H9 (cell line): ENCODE data around the gene ZNF200. TPM values are rescaled to one million over a fixed set of nuclear protein-coding genes. Genes with fewer than 3 reads are reported as not detected.
A peak's percentile ranks its signal among the peaks of the same experiment; 100 is the strongest.

Source experiments
- DNase-seq: peaks from one replicate; pipeline ENCODE4 v3.0.0-alpha.2; 2017
- H2AFZ ChIP-seq: one replicate; pipeline ENCODE4 v1.6.1; 2013; ENCODE audit warnings: mild to moderate bottlenecking, low read length, control low read depth, moderate library complexity
- H2AK5ac ChIP-seq: 2 replicates; pipeline ENCODE4 v1.6.1; 2013; ENCODE audit warnings: low read length, control low read depth, mixed read lengths; ENCODE audit not compliant: insufficient read length
- H2BK120ac ChIP-seq: one replicate; pipeline ENCODE4 v1.6.1; 2013; ENCODE audit warnings: low read depth, mild to moderate bottlenecking, low read length, control low read depth, inconsistent platforms; ENCODE audit not compliant: poor library complexity, severe bottlenecking
- H2BK12ac ChIP-seq: 2 replicates; pipeline ENCODE4 v1.6.1; 2013; ENCODE audit warnings: low read length, control low read depth, mixed read lengths, low read depth; ENCODE audit not compliant: insufficient read length
- H2BK15ac ChIP-seq: 2 replicates; pipeline ENCODE4 v1.6.1; 2013; ENCODE audit warnings: low read depth, low read length, control low read depth
- H2BK20ac ChIP-seq: one replicate; pipeline ENCODE4 v1.6.1; 2013; ENCODE audit warnings: low read depth, mild to moderate bottlenecking, low read length, control low read depth, inconsistent platforms; ENCODE audit not compliant: poor library complexity, severe bottlenecking
- H2BK5ac ChIP-seq: 2 replicates; pipeline ENCODE4 v1.6.1; 2013; ENCODE audit warnings: low read length, control low read depth, mixed read lengths; ENCODE audit not compliant: insufficient read length
- H3K14ac ChIP-seq: 2 replicates; pipeline ENCODE4 v1.6.1; 2013; ENCODE audit warnings: low read length, control low read depth; ENCODE audit not compliant: insufficient read depth
- H3K18ac ChIP-seq: 2 replicates; pipeline ENCODE4 v1.6.1; 2013; ENCODE audit warnings: low read depth, mild to moderate bottlenecking, mixed read lengths, low read length, control low read depth; ENCODE audit not compliant: insufficient read length
- H3K23ac ChIP-seq: 2 replicates; pipeline ENCODE4 v1.6.1; 2013; ENCODE audit warnings: low read length, control low read depth, mixed read lengths, low read depth; ENCODE audit not compliant: insufficient read length
- H3K23me2 ChIP-seq: 2 replicates; pipeline ENCODE4 v1.6.1; 2013; ENCODE audit warnings: low read depth, mild to moderate bottlenecking, mixed read lengths, low read length, control low read depth; ENCODE audit not compliant: insufficient read length, poor library complexity, severe bottlenecking
- H3K27ac ChIP-seq: 2 replicates; pipeline ENCODE4 v1.5.1; 2013; ENCODE audit warnings: low read length, control low read depth, mixed read lengths, low read depth; ENCODE audit not compliant: insufficient read length
- H3K27me3 ChIP-seq: 2 replicates; pipeline ENCODE4 v1.6.1; 2013; ENCODE audit warnings: low read length, control low read depth, inconsistent platforms; ENCODE audit not compliant: insufficient read depth
- H3K4ac ChIP-seq: 2 replicates; pipeline ENCODE4 v1.6.1; 2013; ENCODE audit warnings: low read depth, mild to moderate bottlenecking, control low read depth, inconsistent platforms, low read length, moderate library complexity
- H3K4me1 ChIP-seq: 2 replicates; pipeline ENCODE4 v1.6.1; 2013; ENCODE audit warnings: low read length, control low read depth, inconsistent platforms; ENCODE audit not compliant: insufficient read depth
- H3K4me2 ChIP-seq: 2 replicates; pipeline ENCODE4 v1.6.1; 2013; ENCODE audit warnings: low read length, control low read depth, mixed read lengths; ENCODE audit not compliant: insufficient read length, insufficient read depth
- H3K56ac ChIP-seq: 2 replicates; pipeline ENCODE4 v1.6.1; 2013; ENCODE audit warnings: low read depth, mild to moderate bottlenecking, mixed read lengths, low read length, control low read depth; ENCODE audit not compliant: insufficient read length
- H3K79me1 ChIP-seq: 2 replicates; pipeline ENCODE4 v1.6.1; 2013; ENCODE audit warnings: low read depth, mild to moderate bottlenecking, moderate library complexity, low read length, control low read depth, inconsistent platforms; ENCODE audit not compliant: insufficient read depth, poor library complexity, severe bottlenecking
- H3K79me2 ChIP-seq: 2 replicates; pipeline ENCODE4 v1.6.1; 2013; ENCODE audit warnings: low read length, control low read depth, inconsistent platforms; ENCODE audit not compliant: insufficient read depth
- H3K9ac ChIP-seq: 2 replicates; pipeline ENCODE4 v1.6.1; 2013; ENCODE audit warnings: low read length, control low read depth, mixed read lengths; ENCODE audit not compliant: insufficient read length; ENCODE audit errors: extremely low read depth
- H3K9me3 ChIP-seq: one replicate; pipeline ENCODE4 v1.6.1; 2013; ENCODE audit warnings: low read depth, low read length, inconsistent platforms; ENCODE audit not compliant: control insufficient read depth
- H3T11ph ChIP-seq: one replicate; pipeline ENCODE4 v1.6.1; 2013; ENCODE audit warnings: mild to moderate bottlenecking, low read length, control low read depth, inconsistent platforms
- H4K20me1 ChIP-seq: one replicate; pipeline ENCODE4 v1.6.1; 2013; ENCODE audit not compliant: control insufficient read depth, insufficient read length, insufficient read depth
- H4K5ac ChIP-seq: 2 replicates; pipeline ENCODE4 v1.6.1; 2013; ENCODE audit warnings: low read depth, mild to moderate bottlenecking, mixed read lengths, low read length, control low read depth; ENCODE audit not compliant: insufficient read length
- H4K8ac ChIP-seq: replicated peaks from 2 replicates; pipeline ENCODE4 v1.6.1; 2013; ENCODE audit warnings: low read length, control low read depth, mixed read lengths, low read depth; ENCODE audit not compliant: insufficient read length
- H4K91ac ChIP-seq: 2 replicates; pipeline ENCODE4 v1.6.1; 2013; ENCODE audit warnings: low read depth, mild to moderate bottlenecking, moderate library complexity, mixed read lengths, low read length, control low read depth; ENCODE audit not compliant: insufficient read length
- H3K27ac Mint-ChIP-seq, 3 experiments: 2 replicates in 2 of 3; 3 replicates in 1 of 3; pipeline ENCODE4 v1.8.0; 2020 to 2021; ENCODE audit warnings: mixed read lengths in 3 of 3, mild to moderate bottlenecking in 1 of 3, moderate library complexity in 1 of 3
- H3K27me3 Mint-ChIP-seq: 2 replicates; pipeline ENCODE4 v1.8.0; 2021; ENCODE audit warnings: low read depth, mild to moderate bottlenecking, moderate library complexity, mixed read lengths
- H3K36me3 Mint-ChIP-seq, 3 experiments: 2 replicates in 2 of 3; 3 replicates in 1 of 3; pipeline ENCODE4 v1.8.0; 2020 to 2021; ENCODE audit warnings: low read depth in 3 of 3, mixed read lengths in 3 of 3; ENCODE audit not compliant: insufficient read depth in 1 of 3
- H3K4me1 Mint-ChIP-seq, 2 experiments: 2 replicates each; pipeline ENCODE4 v1.8.0; 2020; ENCODE audit warnings: mixed read lengths in 2 of 2
- H3K4me3 Mint-ChIP-seq, 2 experiments: 2 replicates in 1 of 2; 3 replicates in 1 of 2; pipeline ENCODE4 v1.8.0; 2020 to 2021; ENCODE audit warnings: mild to moderate bottlenecking in 2 of 2, mixed read lengths in 2 of 2, moderate library complexity in 1 of 2
- H3K9me3 Mint-ChIP-seq, 2 experiments: 2 replicates in 1 of 2; 3 replicates in 1 of 2; pipeline ENCODE4 v1.8.0; 2020; ENCODE audit warnings: mild to moderate bottlenecking in 2 of 2, mixed read lengths in 2 of 2, moderate library complexity in 1 of 2
- WGBS: extraction: QIAGEN DNeasy Blood & Tissue Kit; methylation state at CpG from one replicate; pipeline ENCODE4 v1.1.7; 2013; ENCODE audit warnings: missing lambda C conversion rate, low lambda C conversion rate, mixed read lengths; ENCODE audit not compliant: insufficient read length; ENCODE audit errors: extremely low coverage; 5-methylcytosine and 5-hydroxymethylcytosine counted together
- total RNA-seq: library from RNA; stranded (reverse); gene quantifications from 2 replicates; pipeline ENCODE4 v1.2.1, GENCODE V29; 2021
- TF ChIP-seq, protein P1 (sequence below): fragments of 200-600 bp; sonication (generic); conservative IDR thresholded peaks from 3 replicates; pipeline ENCODE4 v1.8.0; 2021; ENCODE audit warnings: antibody characterized with exemption, mild to moderate bottlenecking

ZNF200 gene
- total RNA-seq, 1 experiment from 2014 or later, result 14.9 TPM

DNA sequence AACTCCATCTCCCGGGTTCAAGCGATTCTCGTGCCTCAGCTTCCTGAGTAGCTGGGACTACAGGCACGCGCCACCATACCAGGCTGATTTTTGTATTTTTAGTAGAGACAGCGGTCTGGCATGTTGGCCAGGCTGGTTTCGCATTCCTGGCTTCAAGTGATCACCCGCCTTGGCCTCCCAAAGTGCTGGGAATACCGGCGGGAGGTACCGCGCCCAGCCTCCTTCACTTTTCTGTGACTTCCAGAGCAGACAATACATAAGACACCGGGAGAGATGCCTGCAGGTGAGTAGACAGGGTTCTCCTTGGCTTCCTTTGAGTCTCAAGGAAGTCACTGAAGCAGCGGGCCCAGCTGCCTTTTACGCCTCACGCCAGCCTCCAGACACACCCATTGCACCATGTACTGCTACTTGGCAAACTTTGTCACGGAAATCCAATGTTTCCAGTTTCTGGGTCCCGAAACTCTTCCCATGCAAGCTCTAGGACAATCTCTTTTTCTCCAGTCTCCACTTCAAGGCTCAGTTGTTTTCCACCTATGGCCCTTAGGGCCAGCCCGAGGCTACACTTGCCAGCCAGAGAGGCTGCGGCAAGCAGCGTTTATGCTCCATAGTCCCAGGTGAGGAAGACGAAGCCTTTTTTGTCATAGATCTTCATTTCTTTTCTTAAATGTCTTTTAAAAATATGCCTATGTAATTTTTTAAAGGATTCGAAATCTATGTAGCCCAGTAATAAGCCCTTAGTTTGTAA lies 47.8 kb downstream of the ZNF200 start:
- no peak overlapping the region for H2BK5ac ChIP-seq
- no peaks in the 10 kb centered on the region for H3K9me3 ChIP-seq
- H2BK20ac ChIP-seq, result no peak overlapping the region
- Mint-ChIP-seq H3K4me3 (peak overlapping the region; percentile 93 to 98), H3K27ac (peak overlapping the region in 2 of 3 experiments; percentile 74 to 77; a peak in 2 of 7 replicates), H3K36me3 (peaks cover 0 to 2% (median 0%) of the 10 kb centered on the region in 3 experiments; a peak in 2 of 7 replicates), H3K9me3 (peaks cover 6 to 7% of the 10 kb centered on the region in 2 experiments; a peak in 4 of 5 replicates), H3K27me3 (peaks cover 66% of the 10 kb centered on the region), H3K4me1 (peaks cover 25 to 35% of the 10 kb centered on the region in 2 experiments)
- no peak overlapping the region for H3T11ph ChIP-seq
- H3K14ac ChIP-seq, result no peak overlapping the region
- no peaks in the 10 kb centered on the region for H3K79me1 ChIP-seq
- no peak overlapping the region for H2AK5ac ChIP-seq
- no peak overlapping the region for H2BK15ac ChIP-seq
- no peaks in the 10 kb centered on the region for H3K4me1 ChIP-seq
- H3K27me3 ChIP-seq, result peaks cover 2% of the 10 kb centered on the region; the same call in 1 of the 2 replicates
- TF ChIP-seq, protein P1, sequence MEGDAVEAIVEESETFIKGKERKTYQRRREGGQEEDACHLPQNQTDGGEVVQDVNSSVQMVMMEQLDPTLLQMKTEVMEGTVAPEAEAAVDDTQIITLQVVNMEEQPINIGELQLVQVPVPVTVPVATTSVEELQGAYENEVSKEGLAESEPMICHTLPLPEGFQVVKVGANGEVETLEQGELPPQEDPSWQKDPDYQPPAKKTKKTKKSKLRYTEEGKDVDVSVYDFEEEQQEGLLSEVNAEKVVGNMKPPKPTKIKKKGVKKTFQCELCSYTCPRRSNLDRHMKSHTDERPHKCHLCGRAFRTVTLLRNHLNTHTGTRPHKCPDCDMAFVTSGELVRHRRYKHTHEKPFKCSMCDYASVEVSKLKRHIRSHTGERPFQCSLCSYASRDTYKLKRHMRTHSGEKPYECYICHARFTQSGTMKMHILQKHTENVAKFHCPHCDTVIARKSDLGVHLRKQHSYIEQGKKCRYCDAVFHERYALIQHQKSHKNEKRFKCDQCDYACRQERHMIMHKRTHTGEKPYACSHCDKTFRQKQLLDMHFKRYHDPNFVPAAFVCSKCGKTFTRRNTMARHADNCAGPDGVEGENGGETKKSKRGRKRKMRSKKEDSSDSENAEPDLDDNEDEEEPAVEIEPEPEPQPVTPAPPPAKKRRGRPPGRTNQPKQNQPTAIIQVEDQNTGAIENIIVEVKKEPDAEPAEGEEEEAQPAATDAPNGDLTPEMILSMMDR, result no peak
- H2AFZ ChIP-seq, result no peak overlapping the region
- H2BK120ac ChIP-seq, result no peak overlapping the region
- WGBS, result no CpG with 5 or more reads among the region's 23 CpGs
- no peak for DNase-seq
- peaks cover 40% of the 10 kb centered on the region for H3K23me2 ChIP-seq
- no peak overlapping the region for H3K27ac ChIP-seq
- H3K79me2 ChIP-seq, result no peaks in the 10 kb centered on the region
- H2BK12ac ChIP-seq, result no peak overlapping the region
- no peak overlapping the region for H4K5ac ChIP-seq
- no peaks in the 10 kb centered on the region for H4K20me1 ChIP-seq
- no peak overlapping the region for H3K18ac ChIP-seq
- no peak overlapping the region for H3K23ac ChIP-seq
- H3K4ac ChIP-seq, result no peak overlapping the region
- no peak overlapping the region for H4K8ac ChIP-seq
- no peak overlapping the region for H3K56ac ChIP-seq
- no peak overlapping the region for H4K91ac ChIP-seq
- no peak overlapping the region for H3K9ac ChIP-seq
- peak overlapping the region; percentile 92 for H3K4me2 ChIP-seq
